Activated CD8-positive, alpha-beta memory T cell treated with anti-CD3 and anti-CD28 coated beads, Interleukin-2, amount 50 U/mL, for 48 hours (primary cell): Measurements from ENCODE around the gene TEX2.

ENCODE experiments used
- DNase-seq: peaks from one replicate; pipeline ENCODE4 v3.0.0-alpha.2; 2020

The TEX2 gene

DNA sequence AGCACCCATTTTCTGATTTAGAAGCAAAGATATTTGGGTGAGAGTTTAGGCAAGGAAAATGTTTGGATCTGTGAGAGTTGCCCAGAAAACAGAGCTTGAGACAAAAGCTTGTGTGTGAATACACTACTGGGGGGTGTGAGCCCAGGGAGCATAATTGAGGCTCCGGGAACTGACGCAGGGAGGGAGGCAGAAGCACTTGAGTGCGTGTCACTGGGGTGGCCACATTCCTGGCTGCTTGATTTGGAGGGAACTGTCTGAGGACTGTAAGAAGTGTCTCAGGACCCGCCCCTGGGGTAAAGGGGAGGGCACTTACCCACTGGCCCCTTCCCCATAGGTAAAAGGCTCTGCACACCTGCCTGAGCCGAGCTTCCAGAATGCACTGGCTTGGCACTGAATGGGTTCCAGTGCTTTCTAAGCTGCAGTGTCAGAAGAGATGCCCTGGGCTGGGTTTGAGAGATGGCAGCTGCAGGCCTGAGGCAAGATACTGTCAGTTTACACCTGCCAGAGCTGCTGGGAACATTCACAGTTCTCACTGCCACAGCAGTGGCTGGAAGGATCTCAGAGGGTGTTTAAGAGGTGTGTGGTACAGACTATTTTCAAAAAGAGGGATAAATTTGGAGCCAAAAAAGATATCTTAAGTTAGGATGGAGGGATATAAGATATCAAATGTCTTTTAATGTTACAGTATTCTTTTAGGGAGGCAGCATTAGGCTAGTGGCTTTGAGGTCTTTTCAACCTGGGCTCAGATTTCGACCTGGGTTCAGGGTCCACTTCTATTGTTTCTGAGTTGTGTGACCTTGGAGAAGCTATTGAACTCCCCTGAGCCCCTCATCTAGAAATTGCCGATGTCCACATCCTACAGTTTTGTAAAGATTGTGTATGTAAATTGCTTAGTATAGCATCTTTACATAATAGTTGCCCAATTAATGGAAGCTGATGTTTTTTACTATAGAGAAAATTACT is 6.9 kb upstream of the TEX2 start:
- no peak for DNase-seq

DNA sequence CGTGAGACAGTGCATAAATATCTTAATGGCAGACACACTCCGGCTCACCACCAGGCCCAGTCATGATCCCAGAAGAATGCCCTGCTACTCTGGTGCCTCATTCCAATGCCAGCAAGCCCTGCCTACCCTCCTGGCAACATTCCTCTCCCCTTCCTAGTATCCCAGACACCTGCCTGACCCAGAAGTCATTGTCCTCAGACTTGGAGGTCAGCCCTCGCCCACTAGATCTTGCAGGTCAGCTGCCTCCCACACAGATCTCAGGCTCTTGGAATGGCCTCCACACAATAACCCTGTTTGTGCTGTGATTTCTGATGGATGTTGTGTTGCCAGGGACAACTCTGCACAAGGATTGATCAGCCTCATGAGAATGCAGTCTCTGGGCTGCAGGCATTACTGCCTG is 1.8 kb upstream of the TEX2 start:
- no peak for DNase-seq

DNA sequence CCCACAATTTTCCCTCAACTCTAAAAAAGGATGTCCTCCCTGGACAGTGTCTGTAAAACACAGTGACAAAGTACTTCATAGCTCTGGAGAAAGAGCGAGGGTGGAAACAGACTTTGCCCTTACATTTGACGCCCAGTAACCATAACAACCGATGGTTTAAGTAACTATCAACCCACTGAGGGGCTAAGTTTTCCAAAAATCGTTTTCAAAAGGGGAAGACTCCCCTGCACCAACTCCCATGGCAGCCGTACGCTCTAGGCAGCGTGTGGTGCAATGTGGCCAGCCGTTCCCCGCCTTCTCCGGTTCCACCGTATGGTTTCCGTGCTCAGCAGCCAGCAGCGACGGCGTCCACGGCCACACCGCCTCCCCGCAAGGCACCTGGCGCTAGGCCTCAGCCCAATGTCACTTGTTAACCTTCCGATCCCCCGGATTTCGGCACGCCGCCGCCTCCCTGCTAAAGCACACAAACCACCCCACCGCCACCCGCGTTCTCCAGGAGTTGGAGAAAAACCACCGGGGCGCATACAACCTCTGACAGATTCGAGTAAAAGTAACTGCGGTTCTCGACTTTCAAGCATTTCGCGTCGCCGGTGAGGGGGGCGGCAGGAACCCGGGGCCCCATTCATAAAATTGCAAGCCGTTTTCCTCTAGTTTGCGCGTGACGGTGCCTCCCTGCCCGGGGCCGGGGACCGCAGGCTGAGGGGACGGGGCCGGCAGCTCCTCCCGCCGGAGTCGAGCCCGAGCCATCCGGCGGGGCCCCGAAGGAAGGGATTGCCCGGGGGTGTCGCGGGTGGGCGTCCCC is 661 bp downstream of the TEX2 start:
- DNase-seq = peak; percentile 85

DNA sequence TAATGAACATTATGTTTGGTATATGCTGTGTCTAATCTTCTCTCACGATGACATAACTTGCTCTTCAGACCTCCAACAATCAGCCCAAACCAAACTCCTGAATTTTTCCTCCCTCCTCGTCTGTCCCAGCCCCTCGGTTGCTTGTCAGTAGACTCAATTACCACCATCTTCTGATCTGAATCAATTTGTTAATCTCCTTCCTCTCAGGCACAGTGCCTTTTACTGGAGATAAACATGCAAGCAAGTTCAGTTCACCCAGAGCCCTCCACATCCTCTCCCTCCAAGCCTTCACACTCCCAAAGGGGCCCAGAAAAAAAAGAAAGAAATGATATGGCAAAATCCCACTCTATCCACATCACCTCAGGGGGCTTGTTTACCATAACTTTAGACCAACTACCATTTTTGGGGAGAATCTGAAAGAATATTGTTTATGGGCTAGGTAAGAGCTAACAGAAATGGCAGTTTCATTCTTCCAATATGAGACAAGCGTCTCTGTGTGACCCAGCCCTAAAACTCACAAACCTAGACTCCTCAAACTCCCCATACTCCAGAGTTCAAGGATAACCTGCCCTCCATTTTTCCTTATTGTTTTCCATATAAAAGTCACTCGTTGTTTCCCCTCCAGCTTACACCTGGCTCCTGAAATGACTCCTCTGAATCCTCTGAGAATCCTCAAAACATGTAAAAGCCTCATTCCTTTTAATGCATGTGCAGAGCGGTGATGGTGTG is 1.5 kb downstream of the TEX2 start:
- no peak for DNase-seq

DNA sequence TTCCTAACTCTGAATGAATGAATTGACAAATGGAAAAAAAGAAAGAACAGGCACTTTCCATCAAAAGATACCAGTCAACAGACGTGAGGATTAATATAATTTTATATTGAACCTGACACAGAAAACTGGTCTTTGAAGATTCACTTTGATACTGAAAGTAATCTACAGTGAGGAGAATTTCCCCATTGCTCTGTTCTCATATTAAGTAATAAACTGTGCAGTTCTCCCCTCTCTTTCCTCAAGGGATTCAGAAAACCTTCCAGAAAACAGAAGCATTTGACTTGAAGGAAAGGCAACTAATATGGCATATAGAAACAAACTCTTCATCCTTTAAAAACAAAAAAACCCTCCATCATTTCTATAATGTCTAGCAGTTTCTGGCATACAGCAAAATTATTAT is 2.2 kb downstream of the TEX2 start:
- no peak for DNase-seq

DNA sequence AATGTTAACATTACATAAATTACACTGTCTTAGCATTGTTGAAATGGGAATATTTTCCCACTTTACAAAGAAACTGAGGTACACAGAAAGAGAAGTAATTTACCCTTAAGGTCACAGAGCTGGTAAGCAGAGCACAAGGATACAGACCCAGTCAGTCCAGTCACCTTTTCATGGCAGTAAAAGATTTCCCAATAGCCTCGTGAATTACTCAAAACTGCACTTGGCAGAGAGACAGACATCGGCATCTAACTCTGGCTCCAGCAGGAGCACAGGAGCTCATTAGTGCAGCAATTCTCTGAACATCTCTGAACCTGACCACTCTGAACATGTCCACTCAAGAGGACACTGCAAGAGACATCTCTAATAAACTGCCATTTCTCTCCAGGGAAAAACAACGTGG is 3.1 kb downstream of the TEX2 start:
- DNase-seq = no peak

DNA sequence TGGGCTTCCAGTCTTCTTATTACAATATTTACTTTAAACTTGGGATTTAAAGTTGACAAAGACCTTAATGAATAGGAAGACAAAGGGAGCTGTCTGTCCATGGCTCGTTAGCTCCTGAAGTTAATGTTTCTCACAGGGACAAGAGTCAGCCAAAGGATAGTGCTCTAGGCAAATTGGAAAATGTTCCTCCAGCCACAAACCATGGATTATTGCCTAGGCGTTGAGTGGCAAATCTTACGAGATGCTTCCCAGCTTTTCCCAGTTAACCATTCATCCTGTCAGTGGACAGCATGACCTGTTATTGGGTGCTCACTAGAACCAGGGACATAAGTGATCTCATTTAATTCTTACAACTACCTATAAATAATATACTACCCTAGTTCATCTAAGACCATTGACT is 3.6 kb downstream of the TEX2 start:
- no peak for DNase-seq

DNA sequence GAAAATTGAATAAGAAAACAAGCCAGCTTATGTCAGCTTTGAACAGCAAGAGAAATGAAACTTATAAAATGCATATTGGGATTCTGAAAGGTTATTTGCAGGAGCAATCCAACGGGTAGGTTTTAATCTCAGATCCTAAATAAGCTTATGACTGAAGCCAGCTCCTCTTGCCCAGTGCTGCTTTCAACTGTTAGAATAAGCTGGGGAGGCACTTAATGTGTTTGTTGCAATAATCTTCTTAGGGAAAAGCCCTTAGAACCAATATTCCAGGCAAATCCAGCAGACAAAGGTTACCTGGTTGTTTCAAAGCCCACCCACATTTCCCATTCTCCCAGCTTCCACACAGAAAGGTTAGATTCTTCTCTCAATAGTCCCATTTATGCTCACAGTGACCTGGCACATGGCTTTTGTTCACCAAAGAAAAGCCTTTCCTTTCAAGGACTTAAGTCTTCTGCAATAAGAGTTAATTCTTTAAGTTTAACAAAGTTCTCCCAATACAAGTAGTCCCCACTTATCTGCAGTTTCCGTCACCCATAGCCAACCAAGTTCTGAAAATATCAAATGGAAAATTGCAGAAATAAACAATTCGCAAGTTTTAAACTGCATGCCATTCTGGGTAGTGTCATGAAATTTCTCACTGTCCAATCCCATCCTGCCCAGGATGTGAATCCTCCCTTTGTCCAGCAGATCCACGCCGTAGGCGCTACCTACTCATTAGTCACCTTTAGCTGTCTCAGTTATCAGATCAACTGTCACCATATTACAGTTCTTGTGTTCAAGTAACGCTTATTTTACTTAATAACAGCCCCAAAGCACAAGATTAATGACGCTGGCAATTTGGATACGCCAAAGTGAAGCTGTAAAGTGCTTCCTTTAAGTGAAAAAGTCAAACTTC is 5.9 kb downstream of the TEX2 start:
- no peak for DNase-seq

DNA sequence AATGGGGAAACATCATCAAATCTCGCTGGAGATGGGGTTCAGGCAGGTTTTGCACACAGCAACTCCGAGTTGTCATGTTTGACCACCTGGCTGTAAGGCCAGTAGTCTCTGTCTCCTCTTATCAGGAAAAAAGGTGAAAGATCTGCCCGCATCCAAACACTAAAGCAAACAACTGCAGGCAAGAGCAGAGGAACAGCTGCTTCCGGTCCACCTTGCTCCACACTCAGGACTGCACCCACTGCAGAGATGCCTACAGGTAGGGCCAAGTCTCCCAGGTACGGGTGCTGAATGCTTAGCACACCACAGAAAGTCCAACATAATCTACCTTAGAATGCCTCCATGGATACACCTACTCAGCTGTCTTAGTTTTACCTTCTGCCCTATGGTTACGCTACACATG is 7.3 kb downstream of the TEX2 start:
- DNase-seq = no peak

DNA sequence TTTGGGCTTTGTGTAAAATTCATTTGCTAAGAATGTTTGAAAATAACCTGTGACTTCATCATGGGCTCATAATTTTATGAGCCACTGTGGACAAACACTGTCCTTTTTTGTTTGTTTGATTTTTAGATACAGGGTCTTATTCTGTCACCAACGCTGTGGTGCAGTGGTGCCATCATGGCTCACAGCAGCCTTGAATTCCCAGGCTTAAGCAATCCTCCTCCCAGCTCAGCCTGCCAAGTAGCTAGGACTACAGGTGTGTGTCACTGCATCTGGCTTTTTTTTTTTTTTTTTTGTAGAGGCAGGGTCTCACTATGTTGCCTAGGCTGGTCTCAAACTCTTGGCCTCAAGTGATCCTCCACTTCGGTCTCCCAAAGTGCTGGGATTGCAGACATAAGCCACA is 8.3 kb downstream of the TEX2 start:
- DNase-seq = no peak

DNA sequence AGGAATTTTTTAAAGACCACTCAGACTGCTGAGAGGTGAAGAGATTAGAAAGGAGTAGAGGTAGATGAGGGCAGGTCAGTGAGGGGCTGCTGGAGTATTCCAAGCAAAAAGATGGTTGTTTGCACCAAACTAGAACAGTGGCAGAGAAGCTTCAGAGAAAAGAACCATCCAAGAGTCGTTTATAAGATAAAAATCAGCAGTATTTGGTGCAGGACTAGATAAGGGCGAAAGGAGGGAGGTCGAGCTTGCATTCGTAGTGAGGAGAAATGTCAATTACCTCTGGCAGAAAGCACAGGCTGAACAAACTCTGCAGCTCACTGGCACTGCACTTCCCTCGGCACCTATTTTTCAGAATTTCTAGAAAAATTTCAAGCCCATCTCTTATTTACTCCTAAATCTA is 9.6 kb downstream of the TEX2 start:
- no peak for DNase-seq

DNA sequence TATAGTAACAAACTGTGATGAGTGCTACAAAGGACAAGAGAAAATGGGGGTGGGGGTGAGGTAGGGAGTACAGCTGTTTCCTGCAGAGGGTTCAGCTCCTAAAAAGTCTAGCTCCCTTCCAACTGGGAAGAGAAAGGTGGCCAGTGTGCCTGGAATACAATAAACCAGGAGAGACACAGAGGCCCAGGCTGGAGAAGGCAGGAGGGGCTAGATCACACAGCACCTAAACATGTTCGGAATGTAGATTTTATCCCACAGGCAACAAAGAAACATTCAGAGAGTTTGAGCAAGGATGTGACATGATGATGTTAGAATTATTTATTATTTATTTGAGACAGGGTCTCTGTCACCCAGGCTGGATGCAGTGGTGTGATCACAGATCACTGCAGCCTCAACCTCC is 10.2 kb downstream of the TEX2 start:
- DNase-seq = no peak

DNA sequence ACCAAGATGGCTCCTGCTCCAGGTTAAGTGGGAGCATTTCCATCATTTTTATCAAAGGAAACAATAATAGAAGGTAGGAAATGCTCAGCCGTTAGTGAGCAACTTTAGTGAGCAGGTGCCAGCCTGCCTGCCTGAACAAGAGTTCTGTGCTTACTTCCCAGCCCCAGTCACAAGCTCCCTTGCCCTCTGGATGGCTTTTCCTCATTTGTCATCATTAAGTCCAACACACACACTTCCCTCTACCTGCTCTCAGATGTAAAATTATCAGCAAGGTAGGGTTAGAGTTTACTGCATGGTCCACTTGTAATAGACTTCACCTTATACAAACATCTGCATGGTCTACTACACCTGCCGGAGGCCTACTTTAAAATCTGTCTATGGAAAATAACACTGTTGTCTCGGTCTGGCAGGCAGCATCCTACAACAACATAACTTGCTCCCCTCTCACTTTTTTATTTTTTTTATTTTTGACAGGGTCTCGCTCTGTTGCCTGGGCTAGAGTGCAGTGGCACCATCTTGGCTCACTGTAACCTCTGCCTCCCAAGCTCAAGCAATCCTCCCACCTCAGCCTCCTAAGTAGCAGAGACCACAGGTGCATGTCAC is 12.7 kb downstream of the TEX2 start:
- no peak for DNase-seq

DNA sequence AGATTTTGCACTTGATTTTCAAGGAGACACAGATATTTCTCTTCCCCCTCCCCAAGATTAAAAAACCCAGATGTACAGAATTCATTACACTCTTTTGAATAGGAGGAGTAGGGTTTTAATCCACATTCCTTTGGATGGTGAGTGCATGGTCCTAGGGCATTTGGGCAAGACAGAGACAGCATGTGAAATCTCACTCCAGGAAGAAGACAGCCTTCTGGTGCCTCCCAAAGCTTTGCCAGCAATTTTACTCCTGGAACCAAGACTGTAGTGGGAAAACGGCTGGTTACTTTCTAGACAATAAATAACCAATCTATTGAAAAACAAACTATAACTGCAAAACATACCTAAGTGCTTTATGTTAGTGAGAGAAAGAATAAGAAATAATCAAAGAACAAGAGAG is 15.2 kb downstream of the TEX2 start:
- no peak for DNase-seq

DNA sequence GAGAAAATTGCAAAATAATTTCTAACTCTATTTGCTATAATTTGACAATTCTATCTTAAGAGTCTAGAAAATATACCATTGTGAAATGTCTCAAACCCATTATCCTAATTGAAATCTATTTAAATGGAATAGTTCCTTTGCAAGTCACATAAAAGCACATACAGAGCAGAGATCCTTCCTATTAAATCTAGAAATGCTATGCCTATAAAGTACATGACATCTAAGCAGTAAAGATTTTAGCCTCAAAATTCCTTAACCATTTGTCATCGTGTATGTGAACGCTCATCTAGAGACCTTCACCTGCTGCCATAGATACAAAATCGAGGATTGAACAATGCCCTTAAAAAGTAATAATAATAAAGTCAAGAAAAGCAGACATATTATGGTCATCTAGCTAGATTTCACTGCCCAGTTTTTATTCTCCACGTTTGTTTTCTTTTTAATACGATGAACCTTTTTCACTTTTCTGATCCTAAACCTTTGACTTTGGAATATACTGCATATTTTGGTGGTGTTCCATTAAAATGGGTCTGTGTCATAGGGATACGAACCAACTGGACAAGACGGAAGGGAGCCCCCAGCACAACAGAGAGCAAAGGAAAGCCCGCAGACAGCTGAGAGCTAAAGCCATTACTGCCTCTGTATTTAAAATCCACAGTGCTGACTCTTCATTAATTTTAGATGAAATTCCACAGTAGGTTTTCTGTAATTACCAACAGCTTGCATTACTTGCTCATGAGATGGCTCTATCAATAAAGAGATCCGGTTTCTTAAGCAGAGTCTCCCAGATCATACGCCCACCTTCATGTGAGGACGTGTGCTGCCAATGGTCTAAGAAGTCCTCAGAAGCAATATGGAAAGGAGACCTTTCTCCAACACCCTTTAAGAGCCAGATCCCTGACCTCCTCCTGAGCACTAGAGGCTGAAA is 17.6 kb downstream of the TEX2 start:
- no peak for DNase-seq

DNA sequence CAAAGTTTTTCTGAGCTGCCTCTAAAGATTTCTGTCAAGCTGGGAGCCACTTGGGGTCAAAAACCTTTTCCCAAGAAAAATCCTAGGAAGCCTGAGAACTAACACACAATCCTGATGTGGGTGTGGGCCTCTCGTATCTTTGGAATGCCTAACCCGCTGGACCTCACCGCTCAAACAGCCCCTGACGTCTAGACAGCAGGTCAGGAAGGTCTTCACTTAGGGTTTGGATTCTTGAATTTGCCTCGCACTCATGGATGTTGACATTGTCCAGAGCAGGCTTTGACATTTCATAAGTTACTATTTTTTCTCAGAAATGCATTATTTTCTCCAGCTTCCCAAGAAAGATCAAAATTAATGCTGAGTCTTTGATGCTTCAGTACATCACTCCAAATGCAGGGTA is 18.9 kb downstream of the TEX2 start:
- no peak for DNase-seq

DNA sequence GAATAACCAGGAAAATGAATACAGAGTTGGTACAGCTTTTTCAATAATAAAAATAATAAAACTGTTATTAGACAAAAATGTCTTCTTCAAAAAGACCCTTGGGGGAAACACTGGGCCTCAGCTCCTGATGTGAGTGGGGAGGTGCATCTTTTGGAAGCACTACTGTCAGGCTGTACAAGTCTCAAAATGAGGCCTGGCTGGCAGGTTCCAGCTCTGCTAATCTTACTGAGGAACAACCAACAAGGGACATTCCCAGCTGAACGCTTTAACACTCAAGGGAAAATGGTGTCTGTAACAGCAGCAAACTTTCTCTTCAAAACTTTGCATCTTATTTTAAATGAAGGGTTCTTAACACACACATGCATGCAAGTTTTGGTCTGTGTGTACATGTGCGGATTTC is 19.7 kb downstream of the TEX2 start:
- no peak for DNase-seq

DNA sequence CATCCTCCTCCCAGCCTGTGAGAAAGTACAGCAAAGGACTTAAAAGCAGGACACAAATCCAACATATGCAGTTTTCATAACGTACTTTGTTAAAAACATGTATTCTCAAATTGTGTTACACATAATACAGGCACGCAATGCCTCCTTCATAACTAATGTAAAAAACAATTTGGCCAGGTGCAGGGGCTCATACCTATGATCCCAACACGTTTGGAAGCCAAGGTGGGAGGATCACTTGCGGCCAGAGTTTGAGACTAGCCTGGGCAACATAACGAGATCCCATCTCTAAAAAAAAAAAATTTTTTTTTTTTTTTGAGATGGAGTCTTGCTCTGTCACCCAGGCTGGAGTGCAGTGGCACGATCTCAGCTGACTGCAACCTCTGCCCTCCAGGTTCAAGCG is 20.4 kb downstream of the TEX2 start:
- no peak for DNase-seq

DNA sequence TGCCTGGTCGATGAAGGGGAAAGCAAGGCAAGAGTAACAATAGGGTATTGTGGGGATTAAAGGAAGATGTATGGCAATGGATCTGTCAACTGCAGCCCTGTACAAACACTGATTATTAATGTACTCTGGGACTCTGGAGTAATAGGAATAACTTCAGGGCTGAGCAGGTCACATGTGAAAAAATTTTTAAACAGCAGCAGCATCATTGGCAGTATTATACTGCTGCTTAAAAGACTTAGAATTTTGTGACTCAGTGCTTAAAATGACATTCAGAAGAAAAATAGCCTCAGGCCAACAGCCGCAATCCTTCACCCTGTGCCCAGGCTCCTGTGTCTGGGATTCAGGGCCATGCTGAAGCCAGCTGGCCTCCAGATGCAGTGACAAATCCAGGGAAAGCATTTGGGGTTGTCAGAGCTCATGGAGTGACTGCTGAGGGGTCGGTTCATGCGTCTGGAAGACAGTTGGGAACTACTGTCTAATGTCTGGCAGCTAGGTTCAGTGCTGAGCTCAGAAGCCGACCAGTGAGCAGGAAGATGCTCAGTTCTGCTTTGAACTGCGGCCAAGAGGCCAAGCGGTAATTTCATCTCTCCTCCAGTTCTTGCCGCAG is 22.2 kb downstream of the TEX2 start:
- DNase-seq = no peak

DNA sequence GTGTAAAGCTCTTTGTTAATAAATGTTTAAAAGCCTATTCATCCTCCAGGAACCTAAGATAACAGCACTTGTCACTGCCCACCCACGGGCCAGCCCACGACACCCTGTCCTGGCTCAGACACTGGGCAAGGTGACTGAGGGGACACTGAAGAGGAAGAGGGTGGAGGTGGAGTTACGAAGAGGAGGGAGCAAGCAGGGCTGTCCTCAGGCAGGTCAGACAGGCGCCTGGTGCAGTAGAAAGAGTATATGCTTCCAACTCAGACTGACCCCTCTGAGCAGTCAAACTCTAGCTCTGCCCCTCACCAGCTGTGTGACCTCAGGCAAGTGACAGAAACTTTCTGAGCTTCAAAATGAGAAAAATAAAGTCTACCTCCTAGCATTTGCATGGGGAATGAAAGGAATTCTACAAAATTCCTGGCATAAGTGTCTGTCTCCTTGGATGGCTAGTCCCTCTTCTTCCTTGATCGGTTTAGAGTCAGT is 22.8 kb downstream of the TEX2 start:
- no peak for DNase-seq
